GM21515 (cell line): ENCODE results near the gene FANCD2OS.
"Not testable (repeated sequence)": the region's sequence is repeated elsewhere in the genome, so short reads cannot be mapped to it uniquely, and the experiment has no call there.

Experiments used
- ATAC-seq: cut with Tn5 transposase; IDR thresholded peaks from one replicate; pipeline ENCODE4 v1.9.1; 2021; ENCODE audit not compliant: unreplicated experiment

The FANCD2OS gene

GRCh38 chr3:10099041-10099440 is 9.0 kb downstream of the FANCD2OS start:
- ATAC-seq: no peak

GRCh38 chr3:10093678-10094077 is 14.4 kb downstream of the FANCD2OS start:
- ATAC-seq: no peak

DNA sequence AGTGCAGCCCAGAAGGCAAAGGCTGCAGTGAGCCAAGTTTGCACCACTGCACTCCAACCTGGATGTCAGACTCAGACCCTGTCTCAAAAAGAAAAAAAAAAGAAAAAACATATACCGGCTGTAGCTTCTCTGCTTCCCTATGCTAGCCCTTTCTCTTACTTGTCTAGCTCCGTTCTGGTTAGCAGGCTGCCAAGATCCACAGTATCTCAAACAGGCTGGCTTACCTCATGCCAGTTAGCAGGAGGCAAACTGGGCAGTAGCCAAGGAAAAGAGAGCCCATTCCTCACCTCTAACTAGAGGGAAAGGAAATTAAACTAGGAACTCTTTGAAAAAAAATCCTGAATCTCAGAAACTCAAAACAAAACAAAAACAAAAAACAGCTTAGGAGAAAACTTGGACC is 16.7 kb downstream of the FANCD2OS start:
- ATAC-seq: not testable (repeated sequence)

GRCh38 chr3:10090774-10091173 is 17.3 kb downstream of the FANCD2OS start:
- ATAC-seq: not testable (repeated sequence)

- ATAC-seq: no peak
These were observed 17.9 kb downstream of the FANCD2OS start for GRCh38 chr3:10090179-10090578.

DNA sequence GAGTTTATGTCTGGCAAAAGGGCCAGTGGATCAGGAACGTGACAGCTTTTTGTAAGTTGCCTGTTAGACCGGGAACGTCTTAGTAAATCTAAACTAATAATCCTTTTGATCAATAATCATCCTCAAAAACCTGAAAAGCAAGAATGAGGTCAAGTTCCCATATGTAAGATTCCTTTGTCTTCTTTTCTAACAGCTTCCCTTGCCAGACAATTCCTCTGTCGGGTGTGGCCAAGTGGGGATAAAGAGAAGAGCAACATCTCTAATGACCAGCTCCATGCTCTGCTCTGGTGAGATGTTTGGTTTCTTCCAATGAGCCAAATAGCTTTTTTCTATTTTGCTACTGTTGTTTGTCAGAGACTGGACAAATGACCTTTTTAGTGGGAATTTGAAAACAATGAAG is 19.8 kb downstream of the FANCD2OS start:
- ATAC-seq: no peak

- no peak for ATAC-seq
These were observed 22.3 kb downstream of the FANCD2OS start for GRCh38 chr3:10085738-10086137.

GRCh38 chr3:10081871-10082270 is 26.2 kb downstream of the FANCD2OS start:
- no peak for ATAC-seq

DNA sequence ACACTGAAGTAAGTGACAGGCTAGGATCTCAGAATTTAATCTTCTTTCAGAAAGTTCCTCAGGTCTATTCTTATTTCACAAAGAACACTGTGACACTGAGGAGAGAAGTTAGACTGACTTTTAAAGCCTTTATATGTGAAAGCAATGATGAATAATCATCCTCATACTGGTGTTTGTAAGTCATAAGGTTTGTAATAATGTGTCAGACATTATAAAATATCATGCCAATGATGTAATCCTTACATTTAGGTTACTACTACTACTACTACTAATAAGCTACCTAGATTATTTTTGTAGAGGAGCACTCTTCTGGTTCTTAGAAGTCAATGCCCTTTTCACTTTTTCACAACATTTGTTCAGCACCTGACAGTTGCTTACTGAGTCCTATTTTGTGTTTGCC is 33.4 kb downstream of the FANCD2OS start:
- ATAC-seq: no peak

- not testable (repeated sequence) for ATAC-seq
These were observed 38.0 kb downstream of the FANCD2OS start for GRCh38 chr3:10070077-10070476.

GRCh38 chr3:10055097-10055496 is 53.0 kb downstream of the FANCD2OS start:
- ATAC-seq: no peak
